T1000 (cell line): Measurements from ENCODE around the gene LAMA3.

Experiments used
- DNase-seq: peaks from one replicate; lab custom pipeline; 2025; ENCODE audit warnings: mixed read lengths; lab: John Stamatoyannopoulos, UW

The LAMA3 gene

DNA sequence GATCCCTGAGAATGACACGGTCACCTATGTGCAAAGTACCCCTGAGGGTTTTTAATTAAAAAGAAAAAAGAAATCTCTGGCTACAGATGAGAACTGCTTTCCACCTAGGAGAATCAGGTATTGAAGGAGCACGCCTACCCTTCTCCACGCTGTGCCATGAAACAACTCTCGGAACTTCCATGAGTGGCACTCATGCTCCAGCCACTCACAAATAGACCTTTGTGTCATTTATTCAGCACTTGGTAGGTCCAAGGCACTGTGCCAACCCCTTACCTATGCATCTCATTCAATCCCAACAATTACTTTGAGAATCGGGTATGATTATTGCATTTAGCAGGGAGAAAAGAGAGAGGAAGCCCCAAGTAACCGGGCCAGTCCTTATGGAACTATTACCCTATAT, 280.4 kb downstream of the LAMA3 start:
- no peak for DNase-seq

DNA sequence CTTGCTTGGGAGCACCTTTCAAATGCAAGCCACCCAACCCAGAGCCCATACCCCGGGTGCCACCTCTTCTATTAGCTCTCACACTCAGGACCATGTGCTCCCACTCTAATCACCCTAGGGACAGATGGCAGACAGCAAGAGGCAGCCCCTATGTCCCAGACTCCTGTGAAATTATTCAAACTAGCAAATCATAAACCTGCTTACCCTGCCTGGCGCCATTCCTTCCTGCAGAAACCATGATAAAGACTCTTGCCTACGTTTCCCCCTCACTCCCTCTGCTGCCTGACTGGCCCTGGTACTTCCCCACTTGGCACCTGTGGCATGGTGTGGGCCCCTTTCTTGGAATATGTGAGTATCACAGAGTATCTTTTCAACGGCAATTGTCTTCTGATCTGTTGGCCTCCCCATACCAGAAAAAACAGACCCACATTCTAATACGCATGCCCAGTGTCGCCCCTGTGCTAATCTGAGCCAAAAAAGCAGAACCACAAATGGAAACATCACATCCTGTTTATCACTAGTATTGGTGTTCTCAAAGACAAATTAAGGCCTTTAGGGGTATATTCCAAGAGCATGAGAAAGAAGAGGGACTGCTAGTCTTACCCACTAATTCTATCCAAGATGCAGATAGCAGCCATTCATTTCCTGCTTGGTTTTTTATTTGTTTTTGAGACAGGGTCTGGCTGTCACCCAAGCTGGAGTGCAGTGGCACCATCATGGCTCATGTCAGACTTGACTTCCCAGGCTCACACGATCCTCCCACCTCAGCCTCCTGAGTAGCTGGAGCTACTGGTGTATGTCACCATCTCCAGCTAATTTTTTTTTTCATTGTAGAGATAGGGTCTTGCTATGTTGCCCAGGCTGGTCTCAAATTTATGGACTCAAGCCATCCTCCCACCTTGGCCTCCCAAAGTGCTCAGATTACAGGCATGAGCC, 281.2 kb downstream of the LAMA3 start:
- DNase-seq = no peak

DNA sequence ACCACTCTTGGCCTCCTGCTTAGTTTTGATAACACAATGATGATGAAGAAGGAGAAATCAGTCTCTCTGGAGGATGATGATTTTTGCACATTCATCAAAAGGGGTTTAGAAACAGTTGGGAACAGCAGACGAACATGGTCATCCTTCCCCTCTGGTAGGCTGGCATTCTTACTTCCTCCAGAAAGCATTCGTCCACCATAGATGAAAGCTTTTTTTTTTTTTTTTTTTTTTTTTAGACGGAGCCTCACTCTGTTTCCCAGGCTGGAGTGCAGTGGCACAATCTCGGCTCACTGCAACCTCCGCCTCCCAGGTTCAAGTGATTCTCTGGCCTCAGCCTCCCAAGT, 281.8 kb downstream of the LAMA3 start:
- DNase-seq = no peak

DNA sequence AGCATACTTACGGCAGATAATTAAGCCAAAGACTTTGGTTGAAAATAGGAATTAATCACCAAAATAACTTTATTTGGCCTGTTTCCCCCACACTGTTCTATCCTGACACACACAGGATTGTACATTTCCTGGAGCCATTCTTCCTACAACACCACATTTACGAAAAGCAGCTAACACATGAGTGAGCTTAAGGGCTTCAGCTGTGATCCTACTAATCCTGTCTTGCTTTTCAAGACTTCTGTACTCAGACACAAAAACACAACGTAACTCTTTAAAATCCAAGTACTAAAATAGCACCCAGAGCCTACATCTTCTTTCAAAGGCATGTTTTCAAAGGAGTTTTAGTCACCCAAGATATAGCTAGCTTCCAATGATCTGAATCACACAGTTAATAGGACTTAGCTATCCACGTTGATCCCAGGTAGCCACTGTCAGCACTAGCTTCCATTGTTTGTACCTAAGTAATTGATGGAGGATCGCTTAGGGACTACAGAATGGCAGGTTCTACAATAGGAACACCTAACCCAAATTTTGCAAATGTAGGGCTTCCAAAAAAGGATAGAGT, 282.5 kb downstream of the LAMA3 start:
- no peak for DNase-seq

DNA sequence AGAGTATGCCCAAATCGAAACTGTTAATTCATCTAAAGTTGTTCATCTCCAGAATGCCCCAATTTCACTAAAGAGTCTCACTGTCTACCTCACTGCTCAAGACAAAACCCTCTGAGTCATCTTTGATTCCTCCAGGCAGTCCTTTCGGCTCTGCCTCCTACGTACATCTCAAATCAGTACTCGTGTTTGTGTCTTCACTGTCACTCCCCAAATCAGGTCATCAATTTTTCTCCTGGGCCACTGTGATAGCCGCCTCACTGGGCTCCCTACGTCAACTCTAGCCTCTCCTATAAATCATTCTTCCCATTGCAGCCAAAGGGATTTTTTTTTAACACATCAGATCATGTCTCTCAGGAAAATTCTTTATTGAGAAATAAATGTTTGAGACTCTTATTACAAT, 283.2 kb downstream of the LAMA3 start:
- DNase-seq = no peak

DNA sequence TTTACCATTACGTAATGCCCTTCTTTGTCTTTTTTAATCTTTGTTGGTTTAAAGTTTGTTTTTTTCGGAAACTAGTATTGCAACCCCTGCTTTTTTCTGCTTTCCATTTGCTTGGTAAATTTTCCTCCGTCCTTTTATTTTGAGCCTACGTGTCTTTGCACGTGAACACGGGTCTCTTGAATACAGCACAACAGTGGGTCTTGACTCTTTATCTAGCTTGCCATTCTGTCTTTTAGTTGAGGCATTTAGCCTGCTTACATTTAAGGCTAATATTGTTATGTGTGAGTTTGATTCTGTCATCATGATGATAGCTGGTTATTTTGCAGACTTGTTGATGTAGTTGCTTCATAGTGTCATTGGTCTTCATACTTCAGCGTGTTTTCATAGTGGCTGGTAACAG, 287.9 kb downstream of the LAMA3 start:
- no peak for DNase-seq

DNA sequence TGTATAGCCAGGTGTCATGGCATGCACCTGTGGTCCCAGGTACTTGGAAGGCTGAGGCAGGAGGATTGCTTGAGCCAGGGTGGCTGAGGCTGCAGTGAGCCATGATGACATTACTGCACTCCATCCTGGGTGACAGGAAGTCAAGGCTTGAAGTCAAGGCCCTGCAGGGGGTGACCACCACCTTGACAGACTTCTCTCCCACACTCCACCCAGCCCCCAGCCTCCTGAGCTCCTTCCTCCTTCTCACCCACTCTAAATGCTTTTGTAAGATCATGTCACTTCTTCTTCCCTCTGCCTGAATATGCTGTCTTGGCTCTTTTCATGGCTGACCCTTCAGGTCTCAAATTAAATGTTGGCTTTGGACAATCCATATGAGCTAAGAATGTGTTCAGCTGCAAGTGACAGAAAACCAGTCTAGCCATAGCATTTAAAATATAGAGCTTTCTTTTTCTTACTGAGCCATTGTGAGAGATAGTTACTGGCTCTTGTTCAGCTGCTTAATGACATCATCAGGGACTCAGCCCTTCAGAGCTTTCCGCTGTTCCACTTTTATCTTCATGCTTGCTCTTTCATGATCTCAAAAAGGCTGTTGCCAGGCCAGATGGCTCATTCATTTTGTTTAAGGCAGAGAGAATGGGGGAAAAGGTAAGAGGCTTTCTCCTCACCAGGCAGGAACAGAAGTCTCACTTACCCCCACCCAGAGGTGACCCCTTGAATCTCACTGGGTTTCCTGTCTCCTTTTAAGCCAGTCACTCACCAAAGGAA, 288.6 kb downstream of the LAMA3 start:
- no peak for DNase-seq

DNA sequence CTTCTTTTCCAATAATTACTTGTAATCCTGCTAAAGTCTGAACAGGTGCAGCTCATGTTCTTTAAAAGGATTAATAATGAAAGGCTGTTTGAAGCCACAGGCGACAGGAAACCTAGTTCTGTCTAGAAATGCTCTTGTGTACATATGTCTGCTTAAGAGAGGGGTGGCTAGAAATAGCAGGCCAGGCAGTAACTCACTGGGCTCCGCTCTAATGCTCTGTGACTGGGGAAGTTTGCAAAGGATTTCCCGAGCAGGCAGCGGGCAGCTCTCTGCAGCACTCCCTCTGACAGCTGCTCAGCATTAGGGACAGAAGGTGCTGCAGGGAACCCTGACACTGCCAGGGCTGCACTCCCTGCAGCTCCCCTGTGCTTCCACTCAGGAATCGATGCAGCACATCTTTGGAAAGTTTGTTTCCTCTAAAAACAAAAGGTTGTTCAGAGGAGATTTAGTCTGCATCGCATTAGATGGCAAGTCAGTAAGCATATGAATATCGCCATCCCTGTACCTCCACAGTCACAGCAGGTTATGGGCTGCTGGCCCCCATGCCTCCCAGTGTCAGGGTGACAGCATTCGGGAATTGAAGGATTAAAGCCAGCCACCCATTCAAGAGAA, 292.2 kb downstream of the LAMA3 start:
- no peak for DNase-seq

DNA sequence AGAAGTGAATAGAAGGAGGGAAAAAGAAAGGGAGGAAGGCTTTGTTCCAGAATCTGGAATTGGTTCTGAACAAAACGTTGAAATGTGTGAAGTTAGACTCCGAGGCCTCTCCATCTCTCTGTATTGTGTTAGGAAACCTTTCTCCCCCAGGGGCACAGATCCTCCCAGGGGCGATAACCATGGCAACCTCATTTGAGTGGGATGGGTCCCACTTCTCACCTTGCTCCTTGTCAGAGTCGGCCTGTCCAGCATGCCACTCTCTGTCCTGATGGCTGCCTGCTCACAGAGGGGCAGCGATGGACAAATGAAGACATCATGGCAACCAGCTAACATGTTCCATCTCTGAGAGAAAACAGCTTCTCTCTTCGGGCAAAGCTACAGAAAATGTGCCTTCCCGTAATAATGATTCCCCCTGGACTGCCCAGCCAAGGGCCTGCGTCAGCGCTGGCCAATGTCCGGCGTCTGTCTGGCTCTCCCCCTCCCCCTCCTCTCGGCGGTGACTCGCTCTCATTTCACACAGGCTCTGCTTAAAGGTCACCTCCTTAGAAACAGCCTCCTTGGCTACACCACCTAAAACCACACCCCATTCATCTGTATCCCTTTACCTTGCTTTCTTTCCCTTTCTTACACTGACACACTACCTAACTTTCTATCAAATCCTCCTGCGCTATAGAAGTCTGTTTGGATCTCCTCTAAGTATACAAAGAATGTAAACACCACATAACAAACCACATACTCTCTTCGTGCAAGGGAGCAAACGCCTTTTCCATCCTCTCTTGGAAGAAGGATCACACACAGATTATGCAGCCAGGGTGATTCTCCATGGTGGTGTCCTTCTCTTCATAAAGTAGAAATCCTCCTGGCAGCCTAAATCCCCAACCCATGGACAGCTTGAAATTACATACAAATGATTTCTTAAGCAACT, 293.2 kb downstream of the LAMA3 start:
- no peak for DNase-seq

DNA sequence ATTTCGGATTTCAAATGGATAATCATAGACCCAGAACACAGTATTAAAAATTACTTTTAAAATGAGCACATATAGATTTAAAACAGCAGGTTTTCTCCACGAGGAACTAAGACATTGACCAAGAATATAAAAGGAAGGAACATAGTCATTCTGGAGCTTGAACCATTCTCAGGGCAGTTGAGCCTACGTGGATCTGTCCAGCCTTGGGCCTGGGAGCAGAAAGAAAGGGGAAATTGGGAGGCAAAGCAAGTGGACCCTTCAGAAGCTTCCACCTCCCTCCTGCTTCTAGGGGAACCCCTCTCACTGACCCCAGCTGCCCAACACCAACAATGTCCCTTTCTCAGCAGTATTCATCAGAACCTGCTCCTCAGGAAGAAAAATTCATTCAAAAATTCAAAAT, 293.9 kb downstream of the LAMA3 start:
- DNase-seq = no peak

DNA sequence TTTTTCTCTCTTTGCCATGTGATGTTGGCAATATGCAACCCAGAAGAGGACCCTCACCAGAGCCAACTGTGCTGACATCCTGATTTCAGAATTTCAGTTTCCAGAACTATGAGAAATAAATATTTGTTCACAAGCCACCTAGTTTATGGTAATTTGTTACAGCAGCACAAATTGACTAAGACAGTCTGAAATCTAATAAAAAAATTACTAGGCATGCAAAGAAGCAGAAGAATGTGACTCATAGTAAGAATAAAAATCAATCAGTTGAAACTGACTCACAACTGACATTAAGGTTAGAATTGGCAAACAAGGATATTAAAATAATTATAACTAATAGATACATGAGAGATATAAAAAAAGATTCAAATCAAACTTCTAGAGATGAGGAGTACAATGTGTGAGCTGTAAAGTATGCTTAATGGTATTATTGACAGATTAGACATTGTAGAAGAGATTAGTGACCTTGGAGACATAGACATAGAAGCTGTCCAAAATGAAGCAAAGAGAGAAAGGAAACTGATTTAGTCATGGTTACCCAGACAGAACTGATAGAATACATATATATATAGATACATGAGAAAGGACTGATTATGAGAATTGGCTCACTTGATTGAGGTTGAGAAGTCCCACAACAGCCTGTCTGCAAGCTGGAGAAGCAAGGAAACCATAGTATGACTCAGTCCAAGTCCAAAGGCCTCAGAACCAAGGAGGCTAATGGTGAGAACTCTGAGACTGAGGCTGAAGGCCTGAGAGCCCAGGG, 297.5 kb downstream of the LAMA3 start:
- DNase-seq = no peak

DNA sequence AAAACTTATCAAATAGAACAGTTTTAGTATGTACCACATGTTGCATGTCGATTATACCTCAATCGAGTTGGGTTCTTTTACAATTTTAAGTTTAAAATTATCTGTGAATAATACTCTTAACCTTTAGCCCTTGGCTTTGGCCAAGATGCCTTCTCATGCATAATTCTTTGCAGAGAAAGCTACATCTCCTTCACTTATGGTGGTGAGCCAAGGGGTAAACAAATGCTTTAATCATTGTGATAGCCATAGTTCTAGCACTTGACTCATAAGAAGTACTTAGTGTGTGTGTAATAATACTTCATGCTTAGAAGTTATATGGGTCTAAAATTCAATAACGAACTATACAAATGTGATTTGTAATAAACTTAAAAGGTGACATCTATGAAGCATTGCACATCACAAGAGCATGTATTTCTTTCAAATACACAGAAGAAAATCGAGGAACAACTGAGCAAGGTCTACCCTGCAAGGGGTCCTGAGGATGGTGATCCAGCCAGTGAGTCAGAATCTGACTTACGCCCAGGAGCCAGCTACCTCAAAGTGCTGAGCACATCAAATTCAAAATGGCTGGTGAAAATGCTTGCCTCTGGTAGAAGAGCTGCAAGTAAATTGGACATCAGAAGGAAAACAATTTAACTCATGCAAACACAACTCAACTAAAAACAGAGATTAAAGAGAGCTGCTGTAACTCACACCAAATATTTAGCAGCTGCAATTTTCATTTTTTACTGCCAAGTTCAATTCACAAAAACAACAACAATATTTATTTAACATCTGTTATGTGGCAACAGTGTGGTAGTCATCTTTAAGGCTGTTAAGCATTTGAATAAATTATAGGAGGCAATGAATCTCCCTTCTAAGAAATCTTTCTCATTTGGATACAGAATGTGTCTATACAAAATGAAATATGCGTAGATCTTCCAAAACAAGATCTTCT, 301.5 kb downstream of the LAMA3 start:
- no peak for DNase-seq

DNA sequence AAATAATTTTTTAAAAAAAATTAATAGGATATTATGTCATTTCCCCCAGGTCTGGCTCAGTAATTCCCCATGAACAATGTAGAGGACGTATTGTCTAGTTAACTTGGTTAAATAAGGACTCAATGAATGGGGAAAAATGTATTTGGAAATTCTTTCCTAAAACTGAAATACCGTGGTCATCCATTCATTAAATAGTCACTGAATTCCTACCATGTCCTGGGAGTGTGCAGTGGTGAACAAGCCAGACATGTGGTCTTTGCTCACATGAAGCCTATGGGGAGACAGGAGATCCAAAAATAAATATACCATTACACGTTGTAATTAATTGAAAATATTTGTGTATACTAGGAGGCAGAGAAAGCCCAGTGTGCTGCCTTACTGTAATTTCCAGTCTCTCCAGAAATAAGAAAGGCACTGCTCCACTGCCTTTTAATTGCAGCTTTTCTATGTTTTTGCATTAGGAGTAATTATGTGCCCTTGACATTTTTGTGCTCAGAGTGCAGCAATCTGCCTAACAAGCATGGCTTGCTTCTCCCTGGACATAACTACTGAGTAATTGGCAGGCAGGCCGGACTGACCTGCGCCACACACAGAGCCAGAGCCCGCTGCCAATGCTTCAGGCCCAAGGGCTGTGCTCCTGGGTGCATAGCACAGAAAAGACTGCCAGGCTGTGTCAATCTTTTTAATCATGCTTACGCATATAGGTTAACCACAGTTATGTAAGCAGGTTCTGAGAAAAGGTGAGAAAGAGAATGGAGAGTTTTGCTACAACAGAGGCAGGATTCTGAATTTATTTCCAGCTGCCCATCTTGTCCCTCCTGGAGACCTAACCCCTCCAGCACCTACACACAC, 303.1 kb downstream of the LAMA3 start:
- no peak for DNase-seq

DNA sequence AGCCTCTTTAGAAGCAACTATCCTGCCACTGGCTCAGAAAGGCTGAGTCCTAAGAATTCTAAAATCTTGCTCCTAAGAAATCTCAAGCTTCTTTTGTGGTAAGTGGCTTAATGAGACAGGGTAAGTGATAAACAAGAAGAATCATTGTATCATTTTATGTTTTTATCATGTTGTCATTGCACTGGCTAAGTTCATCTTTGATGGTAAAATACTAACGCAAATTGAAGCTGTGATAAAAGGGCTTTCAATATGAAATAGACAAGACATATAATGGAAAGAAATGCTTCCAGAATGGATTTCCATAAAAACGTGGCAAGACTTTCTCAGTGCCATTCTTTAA, 303.7 kb downstream of the LAMA3 start:
- DNase-seq = no peak

DNA sequence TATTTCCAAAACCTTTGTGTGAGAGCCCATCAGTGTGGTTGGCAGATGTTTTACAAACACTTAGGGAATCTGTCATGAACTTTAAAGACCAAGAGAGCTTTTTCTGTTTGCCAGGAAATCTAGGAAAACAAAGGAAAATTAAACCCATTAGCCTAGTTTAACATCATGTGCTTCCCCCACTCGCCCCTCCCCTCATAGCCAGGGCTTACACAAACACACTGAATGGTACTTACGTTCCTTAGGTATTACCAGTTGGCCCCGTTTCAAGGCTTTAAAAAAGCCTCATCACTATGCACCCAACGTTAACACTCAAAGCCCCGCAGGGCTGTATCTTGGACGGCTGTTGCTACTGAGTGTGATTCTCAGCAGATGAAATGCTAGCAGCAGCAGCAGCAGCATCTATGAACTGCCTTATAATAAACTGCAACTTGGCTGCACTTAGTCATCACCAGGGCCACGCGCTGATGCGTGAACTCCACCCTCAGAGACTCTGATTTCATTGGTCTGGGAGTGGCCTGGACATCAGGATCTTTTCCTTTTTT, 305.2 kb downstream of the LAMA3 start:
- peak; percentile 83 for DNase-seq

DNA sequence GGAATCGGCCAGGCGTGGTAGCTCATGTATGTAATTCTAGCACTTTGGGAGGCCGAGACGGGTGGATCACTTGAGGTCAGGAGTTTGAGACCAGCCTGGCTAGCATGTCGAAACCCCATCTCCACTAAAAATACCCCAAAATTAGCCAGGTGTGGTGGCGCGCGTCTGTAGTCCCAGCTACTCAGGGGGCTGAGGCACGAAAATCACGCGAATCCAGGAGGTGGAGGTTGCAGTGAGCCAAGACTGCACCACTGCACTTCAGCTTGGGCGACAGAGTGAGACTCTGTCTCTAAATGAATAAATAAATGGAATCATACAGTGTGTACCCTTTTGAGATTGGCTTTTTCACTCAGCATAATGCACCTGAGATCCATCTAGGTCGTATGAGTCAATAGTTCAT, 305.9 kb downstream of the LAMA3 start:
- DNase-seq = no peak

DNA sequence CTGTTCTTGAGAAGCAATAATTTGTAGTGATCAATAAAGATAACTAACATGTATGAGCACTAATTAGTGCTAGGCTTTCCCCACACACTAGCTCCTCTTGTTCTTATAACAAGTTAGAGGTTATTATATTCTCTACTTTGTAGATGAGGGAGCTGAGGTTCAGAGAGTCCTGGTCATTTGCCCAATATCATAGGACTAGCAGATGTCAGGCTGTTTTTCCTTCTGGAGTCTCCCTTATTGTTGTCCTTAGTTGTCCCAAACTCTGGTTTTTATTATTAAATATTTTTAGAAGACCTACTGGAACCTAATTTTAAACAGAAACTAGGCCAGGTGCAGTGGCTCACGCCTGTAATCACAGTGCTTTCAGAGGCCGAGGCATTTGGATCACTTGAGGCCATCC, 308.8 kb downstream of the LAMA3 start:
- no peak for DNase-seq

DNA sequence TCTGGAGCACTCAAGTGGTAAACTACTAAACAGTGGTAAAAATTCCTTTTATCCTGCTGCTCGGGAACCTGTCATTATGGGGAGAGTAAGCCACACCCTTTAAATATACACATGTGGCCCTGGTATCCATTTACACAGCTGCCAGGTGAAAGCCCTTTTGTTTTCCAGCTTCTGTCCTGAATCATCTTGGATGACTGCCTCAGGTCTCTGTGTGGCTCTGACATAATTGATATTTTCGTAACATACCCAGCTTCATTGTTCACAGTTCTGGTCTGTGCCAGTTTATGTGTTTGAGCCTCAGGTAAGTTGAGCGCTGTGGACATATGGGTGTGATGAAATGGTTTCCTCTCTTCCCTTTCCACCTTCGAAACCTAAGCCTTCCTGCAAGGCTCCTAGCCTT, 309.6 kb downstream of the LAMA3 start:
- no peak for DNase-seq
